Measurements from ENCODE around the gene ARSB.

DNA sequence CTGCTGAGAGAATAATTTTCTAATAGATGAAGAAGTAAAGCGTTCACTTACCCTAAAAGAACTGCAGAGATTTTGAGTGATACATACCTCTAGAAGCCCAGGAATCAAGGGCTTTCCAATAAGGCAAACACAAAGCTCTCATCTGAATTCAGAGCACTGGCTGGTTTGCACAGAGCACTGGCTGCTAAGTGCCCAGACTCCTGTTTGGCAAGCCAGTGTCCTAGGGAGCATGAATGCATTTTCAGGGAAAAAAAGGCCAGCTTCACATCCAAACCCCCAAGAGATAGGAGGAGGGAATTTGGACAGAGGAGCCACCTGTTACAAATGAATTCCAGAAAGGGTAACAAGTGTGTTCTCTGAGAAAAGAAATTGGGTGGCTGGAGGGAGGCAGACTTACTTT lies 65.3 kb downstream of the ARSB start:
- no peak for TF ChIP-seq POLR2A (IDR thresholded peaks at IDR 0.05)
- TF ChIP-seq, protein P1, sequence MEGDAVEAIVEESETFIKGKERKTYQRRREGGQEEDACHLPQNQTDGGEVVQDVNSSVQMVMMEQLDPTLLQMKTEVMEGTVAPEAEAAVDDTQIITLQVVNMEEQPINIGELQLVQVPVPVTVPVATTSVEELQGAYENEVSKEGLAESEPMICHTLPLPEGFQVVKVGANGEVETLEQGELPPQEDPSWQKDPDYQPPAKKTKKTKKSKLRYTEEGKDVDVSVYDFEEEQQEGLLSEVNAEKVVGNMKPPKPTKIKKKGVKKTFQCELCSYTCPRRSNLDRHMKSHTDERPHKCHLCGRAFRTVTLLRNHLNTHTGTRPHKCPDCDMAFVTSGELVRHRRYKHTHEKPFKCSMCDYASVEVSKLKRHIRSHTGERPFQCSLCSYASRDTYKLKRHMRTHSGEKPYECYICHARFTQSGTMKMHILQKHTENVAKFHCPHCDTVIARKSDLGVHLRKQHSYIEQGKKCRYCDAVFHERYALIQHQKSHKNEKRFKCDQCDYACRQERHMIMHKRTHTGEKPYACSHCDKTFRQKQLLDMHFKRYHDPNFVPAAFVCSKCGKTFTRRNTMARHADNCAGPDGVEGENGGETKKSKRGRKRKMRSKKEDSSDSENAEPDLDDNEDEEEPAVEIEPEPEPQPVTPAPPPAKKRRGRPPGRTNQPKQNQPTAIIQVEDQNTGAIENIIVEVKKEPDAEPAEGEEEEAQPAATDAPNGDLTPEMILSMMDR (IDR thresholded peaks at IDR 0.05), result no peak
